LoVo (cell line): ENCODE data around the gene CCNL1.
A peak's percentile ranks its signal among the peaks of the same experiment; 100 is the strongest.

ENCODE experiments used
- DNase-seq: peaks from one replicate; pipeline ENCODE4 v3.0.0-alpha.2; 2016; ENCODE audit warnings: low spot score

Gene CCNL1

DNA sequence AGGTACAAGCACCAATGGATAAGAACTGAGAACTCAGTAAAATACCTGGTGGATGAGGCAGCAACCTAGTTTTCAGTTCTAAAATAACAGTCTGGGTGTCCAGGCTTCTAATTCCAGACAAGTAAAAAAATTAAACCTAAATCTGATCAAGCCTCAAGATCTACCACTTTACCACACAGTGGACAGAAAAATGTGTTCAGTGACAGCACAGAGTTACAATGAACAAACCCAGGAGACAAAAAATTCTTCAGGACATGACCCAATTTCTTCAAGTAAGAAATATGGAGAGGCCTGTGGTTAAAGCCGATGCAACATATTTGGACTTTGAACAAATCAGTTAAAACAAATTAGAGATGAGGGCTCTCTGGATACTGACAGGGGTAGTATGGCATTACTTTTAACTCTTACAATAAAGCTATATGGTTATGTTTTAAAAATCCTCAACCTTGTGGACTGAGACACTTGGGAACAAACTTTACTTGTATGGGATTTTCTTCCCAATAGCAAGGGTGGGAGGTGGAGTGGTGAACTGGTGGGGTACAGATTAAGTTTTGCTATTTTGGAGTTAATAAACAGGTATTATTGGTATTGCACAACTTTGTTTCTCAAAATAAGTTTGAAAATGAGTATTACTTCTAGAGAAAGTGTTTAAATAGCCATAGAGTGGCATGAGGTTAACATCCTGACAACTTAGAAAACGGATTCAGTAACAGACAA, 14.2 kb downstream of the CCNL1 start:
- DNase-seq, result no peak

DNA sequence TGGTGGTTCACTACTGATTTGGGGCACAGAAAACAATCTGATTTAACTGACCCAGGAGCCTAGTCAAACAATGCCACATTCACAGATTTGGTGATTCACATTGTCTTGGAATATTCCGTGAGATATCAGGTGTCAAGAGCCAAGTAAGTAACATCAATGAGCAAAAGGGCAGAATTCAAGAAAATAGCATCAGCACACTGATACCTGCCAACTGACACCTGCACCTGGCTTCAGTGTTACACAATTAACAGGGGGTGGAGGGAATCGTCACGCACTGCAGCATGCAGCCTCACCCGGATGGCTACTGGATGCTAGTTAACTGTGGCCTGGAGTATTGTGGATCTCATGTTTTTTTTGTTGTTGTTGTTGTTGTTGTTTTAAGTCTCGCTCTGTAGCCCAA, 17.6 kb downstream of the CCNL1 start:
- DNase-seq, result no peak

DNA sequence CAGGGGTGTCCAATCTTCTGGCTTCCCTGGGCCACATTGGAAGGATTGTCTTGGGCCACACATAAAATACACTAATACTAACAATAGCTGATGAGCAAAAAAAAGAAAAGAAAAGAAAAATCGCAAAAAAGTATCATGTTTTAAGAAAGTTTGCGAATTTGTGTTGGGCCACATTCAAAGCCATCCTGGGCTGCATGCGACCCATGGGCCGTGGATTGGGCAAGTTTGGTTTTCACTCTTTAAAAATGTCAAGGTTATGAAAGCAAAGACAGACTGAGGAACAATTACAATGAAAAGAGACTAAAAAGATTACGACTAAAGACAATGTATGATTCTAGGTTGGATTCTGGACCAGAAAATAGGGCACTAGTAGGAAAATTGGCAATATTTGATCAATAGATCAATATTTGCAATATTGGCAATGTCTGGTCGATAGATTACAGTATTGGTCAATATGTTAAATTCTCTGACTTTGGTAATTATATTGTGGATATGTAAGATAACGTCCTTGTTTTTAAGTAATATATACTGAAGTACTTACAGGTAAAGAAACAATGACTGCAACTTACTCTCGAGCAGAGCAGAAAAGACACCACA, 19.9 kb downstream of the CCNL1 start:
- DNase-seq, result no peak

DNA sequence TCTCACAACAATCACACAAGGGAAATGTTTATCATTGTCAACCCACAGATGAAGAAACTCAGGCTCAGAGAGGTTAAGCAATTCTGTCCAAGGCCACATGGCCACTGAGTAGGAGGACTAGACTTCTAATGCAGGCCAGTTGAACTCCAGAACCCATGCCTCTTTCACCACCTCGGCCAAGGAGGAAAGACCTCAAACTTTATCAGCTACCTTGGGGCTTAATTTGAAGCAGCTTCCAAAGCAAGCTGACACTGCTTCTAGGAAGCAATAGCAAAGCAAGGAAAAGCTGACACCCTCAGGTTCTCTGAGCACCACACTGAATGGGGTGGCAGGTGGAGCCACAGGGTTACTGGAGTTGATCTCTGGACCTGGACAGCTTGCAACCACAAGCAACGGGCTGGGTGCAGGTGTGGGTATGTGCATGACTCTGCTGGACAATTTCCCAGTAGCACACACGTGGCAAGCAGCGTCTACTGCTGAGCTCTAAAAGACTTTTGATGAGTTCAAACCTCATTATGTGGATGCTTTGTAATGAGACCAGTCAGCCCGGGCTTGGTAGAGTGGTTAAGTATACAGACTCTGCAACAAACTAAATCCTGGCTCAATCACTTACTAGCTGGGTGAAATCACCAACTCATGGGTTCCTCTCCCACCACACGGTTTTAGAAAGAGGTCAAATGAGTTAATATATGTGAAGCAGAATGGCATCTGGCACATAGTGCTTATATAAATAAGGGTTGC, 23.1 kb downstream of the CCNL1 start:
- DNase-seq, result peak; percentile 63

DNA sequence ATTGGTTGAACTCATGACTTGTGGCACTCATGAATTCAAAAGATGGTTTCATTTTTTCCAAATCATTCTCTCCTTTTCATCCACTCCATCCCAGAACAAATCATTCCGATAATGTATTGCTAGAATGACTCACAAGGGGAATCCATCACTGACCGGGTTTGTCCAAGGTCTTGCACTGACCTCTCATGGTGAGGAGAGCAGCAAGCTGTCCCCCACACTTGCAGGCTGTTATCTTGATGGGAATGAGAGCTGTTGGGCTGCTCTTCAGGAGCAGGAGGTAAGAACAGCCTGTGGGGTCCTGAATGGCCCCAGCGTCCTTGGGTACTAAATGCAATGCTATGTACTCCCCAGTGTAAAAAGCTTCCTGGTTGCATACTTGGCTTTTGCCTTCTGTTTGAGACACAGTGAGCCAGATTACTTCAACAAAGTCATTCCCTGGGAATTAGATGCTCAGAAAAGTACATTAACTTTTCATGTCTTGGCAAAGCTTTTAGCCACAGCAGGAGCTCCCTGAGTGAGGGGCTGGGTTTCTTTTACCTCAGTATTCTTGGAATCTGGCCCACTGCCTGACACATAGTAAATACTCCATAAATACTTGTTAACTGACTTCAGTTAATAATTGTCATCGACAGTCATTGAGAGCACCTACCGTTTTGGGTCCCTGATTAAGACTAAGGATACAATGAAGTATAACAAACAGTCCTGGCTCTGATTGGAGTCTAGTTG, 24.1 kb downstream of the CCNL1 start:
- peak; percentile 72 for DNase-seq

DNA sequence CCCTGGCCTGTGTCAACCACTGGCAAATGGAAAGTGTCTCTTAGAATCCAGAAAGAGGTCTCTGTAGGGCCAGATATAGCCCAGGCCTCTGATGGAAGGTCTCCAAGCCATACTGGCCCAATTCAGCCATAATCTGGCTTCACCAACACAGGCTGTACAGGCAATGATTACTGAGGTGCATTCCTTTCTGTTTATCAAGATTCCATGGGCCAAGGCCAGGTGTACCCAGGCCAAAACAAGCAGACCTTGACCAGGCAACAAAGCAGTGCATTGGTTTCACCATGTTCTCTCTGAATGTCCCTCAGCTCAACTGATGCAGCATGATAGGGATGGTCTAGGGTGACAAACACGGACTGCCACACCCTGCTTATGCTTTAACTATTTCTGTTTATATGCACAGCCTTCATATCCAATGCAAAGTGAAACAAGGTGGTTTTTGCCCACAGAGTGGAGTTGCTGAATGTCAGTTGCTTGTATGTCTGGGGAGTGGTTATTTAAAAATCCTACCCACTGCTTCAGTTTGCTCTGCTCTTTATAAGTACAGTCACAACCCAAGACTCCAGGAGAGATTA, 25.2 kb downstream of the CCNL1 start:
- peak; percentile 58 for DNase-seq

DNA sequence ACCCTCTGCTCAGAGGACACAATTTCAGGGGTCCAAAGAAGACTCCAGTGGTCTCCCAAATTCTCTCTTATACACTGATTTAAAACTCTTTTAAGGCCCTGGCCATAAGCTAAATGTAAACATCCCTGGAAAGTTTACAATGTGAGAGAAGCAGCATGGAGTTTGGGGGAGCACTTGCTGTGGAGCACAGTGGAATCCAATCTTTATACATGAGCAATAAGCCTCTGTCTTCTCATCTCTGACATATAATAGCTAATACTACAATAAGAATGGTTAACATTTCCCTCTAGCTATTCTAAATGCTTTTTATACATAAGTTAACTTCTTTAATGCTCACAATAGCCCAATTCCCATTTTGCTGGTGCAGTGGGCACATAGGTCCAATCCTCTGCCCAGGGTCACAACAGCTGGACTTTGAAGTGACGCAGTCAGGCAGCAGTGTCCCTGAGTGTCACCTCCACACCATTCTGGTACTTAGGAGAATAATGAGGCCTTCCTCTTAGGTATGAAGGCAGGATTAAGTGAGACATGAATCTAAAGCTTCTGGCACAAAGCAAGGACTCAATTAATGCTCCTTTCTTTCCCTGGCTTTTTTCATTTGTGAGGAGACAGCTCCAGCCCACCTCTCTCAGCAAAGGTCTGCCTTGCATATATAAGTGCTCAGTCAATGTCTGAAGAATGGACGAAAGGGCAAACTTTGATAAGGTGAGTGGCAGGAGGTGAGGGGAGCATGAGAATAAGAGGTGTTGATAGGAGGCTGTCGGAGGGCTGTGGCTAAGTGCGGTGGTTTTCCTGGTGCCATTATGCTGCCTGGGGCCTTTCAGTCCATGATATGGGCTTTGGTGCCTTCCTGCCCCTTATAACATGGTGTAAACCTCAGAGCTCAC, 26.3 kb downstream of the CCNL1 start:
- no peak for DNase-seq

DNA sequence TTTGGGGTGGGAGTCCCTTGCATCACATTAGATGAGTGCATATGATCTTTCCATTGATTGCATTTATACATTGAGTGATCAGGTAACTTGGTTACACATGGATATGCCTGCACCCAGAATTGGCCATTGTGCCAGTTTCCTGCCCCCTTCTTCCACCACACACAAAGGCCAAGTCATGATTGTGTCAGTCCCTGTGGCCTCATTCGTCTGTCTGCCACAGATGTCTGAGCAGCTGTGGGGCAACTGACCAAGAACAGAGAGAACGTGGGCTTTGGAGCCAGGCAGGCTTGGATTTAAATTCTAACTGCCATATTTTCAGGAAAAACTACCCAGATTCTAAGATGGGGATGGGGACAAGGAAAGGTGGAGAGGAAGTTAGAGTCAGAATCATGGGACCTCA, 27.0 kb downstream of the CCNL1 start:
- no peak for DNase-seq

DNA sequence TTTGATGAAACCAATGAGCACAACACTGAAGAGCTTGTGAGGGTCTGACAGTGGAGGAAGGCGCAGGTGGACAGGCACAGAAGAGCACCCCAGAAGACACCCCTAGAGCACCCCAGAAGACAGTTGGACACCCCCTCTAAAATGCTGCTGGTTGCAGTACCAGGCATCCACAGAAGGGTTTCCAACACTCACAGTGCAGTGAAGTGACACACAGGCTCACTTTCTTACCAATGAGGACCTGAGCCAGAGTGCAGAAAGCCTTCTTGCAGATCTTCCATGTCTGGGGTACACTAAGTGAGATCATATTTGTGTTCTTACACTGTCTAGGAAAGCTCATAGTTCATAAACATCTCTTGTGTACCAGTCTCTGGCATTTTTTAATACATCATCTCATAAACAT, 27.6 kb downstream of the CCNL1 start:
- DNase-seq, result no peak

DNA sequence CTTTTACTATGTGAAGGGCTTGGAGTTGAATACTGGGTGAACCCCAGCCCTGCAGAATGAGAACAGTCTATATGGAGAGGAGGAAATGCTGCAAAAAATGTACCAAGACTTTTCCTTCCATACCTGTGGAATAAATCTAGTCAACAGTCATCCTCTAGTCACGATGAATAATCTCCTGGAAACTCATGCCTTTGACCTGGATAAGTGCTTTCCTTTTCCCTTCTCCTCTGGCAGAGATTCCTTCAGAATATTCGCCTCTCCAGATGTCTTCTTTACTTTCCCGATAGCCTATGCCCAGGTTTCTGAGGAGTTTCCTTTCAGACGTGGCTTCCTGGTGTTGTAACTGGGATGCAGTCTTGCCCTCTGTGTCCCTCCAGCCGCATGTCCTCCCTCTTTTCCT, 28.1 kb downstream of the CCNL1 start:
- peak; percentile 35 for DNase-seq

DNA sequence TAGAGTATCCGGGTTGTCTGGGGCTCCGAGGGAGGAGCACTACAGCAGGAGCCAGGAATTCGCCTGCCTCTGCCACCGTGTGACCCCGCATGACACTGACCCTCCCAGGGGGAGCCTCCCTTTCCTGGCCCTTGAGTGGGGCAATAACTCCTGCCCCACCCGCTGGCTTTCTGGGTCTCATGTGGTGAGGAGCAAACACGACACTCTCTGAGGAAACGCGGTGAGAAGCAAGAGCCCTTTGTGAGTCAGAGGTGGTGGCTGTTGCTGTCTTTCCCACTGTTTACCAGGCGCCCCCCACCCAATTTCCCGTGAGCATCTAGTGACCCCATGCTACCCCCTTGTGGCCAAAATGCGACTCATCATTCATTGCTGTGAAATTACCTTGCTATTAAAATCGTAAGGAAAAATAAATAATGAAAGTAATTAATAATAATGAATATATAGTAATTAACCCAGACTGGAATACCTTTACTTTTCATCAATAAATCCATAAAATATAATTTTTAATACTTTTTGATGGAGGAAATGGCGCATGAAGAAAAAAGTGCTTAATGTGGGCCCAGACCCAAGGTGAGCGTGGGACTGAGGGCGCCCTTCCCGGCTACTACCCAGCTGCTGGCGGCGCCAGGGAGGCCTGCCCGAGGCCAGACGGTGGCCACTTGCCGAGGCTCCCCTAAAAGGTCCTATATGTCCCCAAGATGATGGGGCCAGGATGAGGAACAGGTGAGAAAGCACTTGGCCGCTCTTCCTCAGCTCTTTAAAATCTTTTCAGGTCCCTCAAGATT, 29.3 kb downstream of the CCNL1 start:
- DNase-seq, result peak; percentile 97

DNA sequence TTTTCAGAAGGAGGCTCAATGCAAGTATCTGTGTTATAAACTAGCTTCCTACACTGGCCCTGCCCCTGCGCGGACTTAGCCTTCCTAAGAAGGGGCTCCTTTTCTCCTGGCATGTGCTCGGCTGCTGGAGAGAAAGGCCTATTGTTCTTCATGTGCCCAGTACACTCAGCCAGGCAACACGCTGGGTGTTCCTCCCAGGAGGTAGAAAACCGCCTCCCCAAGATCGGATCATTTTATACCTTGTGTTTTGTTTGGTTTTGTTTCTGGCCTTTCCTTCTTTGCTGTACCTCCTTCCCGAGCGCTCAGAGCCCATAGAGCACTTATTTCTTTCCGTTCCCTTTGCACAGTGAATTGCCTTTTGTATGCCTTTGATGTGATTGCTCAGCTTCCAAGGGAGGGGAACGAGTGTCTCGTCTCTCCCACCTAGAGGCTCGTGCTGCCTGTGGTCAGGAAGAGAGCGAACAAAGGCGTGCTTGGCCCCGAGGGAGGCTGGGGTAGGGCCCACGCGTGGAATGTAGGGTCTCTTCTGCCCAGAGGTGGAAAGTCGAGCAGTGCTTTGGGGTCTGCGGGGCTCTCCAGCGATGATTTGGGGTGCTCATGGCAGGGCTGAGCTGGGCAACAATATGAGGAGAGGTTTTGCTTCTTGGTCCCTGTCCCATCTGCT, 30.0 kb downstream of the CCNL1 start:
- peak; percentile 63 for DNase-seq

DNA sequence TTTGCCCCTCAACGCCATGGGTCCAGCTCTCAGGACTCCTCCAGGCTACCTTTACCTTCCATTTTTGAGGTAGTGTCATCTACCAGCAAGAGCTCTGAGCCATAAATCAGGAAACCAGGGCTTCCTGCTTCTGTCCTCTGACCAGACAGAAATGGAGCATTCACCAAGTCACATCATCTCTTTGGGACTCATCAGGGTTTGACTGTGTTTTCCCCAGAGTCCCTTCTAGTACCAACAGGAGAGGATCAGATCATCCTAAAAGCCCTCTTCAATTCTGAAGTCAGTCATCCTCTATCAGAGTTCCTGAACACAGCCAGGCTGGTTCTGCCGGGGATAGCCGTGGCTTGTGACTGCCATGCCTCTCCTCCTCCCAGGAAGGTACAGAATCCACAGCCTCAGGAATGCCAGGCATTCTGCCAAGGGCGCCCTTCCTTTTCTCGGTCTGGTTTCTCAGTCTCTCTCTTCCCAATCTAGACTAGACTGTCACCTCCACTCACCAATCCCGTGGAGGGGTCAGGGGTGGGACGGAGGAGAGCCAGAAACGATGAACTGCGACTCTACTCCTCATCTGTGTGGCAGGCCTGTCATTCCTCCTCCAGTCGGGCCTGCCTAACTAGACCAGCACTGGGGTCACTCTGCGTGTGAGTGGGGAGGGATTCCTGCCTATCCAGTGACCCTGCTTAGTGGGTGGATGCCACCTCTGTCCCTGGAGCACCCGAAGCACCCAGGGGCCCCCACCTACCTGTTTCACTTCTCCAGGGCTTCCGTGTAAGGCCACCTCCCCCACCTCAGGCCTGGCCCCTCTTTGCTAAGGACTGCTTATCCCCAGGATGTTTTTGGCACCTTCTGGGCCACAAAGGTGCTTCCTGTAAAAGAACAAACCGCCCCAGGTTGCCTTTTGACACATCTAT, 30.9 kb downstream of the CCNL1 start:
- DNase-seq, result peak; percentile 89

DNA sequence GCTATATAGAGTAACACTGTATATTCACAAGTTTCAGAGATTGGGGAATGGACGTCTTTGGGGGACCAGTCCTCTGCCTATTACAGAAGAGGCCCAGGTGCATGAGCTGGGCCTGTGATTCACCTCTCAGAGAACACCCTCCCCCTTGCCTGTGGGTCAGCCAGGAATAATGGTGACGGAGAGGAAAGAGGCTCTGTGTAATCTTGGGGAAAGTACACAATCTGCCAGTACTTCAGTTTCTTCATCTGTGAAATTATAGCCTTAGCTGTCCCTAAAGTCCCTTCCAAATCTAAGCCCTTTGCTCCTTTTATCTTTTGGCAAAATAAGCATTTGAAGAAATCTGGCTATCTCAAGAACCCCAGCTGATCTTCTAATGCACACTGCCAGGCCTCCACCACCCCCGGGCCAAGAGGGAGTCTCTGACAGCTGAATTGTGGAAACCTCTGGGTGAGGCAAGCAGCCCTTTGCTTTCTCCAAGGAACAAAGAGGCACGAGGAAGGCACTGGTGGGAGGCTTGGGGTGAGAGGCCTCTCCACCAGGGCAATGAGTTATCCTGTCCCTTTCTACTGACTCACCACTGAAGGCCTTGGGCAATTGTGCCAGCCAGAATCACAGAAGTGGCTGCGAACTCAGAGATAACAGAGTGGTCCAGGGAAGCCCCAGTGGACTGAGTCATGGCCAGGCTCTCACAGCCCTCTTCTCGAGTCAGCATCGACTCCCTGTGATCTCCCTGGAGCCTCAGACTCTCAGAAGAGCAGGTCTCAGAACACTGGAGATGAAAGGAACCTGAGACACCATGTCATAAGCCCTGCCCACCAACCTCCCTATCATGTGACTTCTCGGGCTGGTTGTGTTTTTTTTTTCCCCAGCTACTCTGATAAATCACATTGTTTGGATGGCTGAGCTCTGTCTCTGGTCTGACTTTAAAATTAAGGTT, 31.8 kb downstream of the CCNL1 start:
- peak; percentile 80 for DNase-seq

DNA sequence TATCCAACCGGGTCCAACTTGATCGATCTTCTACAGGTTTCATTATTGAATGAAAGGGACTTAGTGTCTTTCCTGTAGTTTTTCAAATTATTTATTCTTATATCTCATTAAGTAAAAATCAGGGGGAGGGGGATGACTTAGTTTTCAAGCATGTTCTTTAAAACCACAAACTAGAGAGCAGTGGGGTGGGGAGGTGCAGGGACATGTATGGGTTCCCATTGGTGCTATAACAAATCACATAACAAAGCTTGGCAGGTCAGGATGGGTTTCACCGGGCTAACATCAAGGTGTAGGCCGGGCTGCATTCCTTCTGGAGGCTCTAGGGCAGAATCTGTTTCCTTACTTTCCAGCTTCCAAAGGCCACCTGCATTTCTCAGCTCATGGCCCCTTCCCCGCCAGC, 32.7 kb downstream of the CCNL1 start:
- DNase-seq, result no peak

DNA sequence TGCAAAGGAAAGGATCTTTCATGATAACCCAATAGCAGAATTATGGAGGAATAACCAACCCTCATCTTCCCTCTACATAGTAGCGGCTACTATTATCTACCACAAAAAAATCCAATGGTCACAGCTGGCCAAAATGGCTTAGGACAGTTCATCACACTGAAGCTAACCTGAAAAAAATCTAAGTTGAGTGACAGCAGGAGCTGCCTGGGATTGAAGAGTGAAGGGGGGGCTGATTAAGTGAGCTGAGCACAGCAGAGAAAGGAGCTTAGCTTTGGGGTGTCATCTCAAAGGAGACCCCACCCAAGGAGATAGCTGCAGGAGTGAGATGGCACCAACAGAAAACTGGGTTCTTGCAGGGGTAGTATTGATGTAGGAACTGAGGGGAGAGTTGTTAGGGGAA, 33.6 kb downstream of the CCNL1 start:
- no peak for DNase-seq

DNA sequence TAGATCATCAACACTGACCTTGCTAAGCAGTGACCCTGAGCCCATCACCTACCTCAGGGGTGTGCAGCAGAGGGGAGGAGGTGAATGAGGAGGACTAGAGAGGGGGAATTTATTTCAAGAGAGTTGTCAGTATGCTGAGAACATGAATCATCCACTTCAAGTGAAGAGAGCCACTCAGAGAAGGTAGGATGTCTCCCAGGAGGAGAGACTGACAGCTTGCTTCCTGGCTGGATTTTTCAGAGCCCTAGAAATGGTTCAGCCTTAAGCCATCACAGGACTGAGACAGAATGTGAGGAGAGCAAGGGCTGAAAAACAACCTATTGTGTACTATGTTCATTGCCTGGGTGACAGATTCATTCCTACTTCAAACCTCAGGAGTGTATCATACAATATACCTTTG, 34.8 kb downstream of the CCNL1 start:
- DNase-seq, result no peak

DNA sequence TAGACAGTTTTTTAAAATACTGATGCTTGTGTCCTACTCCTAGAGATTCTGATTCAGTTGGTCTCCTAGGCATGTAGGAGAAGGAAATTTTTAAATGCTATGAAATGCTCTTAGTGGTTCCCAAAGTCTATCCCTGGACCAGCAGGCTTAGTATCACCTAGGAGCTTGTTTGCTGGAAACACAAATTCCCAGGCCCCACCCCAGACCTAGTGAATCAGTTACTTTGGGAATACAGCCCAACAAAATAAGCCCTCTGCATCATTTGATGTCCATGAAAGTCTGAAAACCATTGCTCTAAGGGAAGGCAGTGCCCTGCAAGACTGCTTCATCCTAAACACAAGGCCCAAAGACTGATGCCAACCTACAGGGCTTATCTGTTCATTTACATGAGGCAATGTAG, 36.3 kb downstream of the CCNL1 start:
- DNase-seq, result no peak
